ENCODE measurements around the gene WIPI1. TPM values are rescaled to one million over a fixed set of nuclear protein-coding genes. Genes with fewer than 3 reads are reported as not detected.
A peak's percentile ranks its signal among the peaks of the same experiment; 100 is the strongest.

The WIPI1 gene
- total and polyA plus RNA-seq, 2 of the 13 experiments (the other 11 are each of a cell fraction or from before 2014, with no cell fraction given) = 29.4 to 141 TPM

DNA sequence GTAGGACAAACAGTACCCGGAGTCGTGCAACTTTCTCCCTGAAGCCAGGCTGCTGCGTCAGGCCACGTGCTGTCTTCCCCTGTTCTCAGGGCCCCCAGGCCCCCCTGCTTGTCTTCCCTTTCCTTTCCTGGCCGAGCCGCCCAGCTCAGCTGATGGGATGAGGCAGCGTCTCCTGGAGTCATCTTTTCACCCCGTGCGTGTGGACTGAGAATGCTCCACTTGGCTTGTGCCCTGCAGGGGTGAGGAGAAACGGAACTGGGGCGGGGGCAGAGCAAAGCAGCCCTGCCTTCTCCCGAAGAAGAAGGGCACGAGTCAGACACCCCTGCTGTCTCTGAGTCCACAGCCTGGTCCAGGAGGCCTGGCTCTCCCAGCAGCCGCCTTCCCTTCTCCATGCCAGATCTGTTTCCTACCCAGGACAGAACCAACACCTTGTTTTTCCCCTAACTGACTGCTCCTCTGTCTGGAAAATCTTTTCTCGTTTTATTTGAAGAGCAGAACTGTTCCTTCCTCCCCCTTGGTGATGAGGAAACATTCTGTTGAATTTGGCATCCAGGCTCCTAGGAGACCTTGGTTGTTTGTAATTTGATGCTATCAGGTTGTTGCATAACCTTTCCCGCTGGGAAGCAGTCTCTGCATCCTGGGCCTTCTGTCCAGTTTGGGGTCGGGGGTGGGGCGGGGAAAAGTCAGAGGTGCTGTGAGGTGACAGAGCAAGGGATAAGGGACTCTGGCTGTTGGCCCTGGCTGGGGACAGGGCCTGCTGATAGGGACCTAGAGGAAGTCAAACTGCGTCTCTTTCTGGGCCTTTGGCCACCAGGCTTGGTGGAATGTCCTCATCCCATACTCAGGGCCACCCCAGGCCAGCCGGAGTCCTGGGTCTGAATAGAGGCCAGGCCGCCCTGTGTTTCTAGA, 78.8 kb downstream of the WIPI1 start (continued):
- TF ChIP-seq TGIF2 (CRISPR knock-in tag; IDR thresholded peaks at IDR 0.05) = peak; percentile 21; the same call in 1 of the 2 replicates
- TF ChIP-seq ZFP62 (CRISPR knock-in tag; IDR thresholded peaks at IDR 0.05) = no peak
- TF ChIP-seq ZNF564 (CRISPR knock-in tag; IDR thresholded peaks at IDR 0.05) = peak; percentile 87
- TF ChIP-seq CBX5 (CRISPR knock-in tag; IDR thresholded peaks at IDR 0.05; ENCODE audit: borderline replicate concordance) = peak; percentile 92; the same call in 1 of the 2 replicates
- peak; percentile 67; the same call in 1 of the 2 replicates for TF ChIP-seq ZNF773 (CRISPR knock-in tag; IDR thresholded peaks at IDR 0.05; ENCODE audit: borderline replicate concordance)
- TF ChIP-seq NCOA1 (CRISPR knock-in tag; IDR thresholded peaks at IDR 0.05) = peak; percentile 91; the same call in 1 of the 2 replicates
- TF ChIP-seq KDM6A (CRISPR knock-in tag; IDR thresholded peaks at IDR 0.05; ENCODE audit: low read depth) = peak; percentile 53
- TF ChIP-seq, protein P1, sequence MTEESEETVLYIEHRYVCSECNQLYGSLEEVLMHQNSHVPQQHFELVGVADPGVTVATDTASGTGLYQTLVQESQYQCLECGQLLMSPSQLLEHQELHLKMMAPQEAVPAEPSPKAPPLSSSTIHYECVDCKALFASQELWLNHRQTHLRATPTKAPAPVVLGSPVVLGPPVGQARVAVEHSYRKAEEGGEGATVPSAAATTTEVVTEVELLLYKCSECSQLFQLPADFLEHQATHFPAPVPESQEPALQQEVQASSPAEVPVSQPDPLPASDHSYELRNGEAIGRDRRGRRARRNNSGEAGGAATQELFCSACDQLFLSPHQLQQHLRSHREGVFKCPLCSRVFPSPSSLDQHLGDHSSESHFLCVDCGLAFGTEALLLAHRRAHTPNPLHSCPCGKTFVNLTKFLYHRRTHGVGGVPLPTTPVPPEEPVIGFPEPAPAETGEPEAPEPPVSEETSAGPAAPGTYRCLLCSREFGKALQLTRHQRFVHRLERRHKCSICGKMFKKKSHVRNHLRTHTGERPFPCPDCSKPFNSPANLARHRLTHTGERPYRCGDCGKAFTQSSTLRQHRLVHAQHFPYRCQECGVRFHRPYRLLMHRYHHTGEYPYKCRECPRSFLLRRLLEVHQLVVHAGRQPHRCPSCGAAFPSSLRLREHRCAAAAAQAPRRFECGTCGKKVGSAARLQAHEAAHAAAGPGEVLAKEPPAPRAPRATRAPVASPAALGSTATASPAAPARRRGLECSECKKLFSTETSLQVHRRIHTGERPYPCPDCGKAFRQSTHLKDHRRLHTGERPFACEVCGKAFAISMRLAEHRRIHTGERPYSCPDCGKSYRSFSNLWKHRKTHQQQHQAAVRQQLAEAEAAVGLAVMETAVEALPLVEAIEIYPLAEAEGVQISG (CRISPR knock-in tag; IDR thresholded peaks at IDR 0.05) = no peak; the same call in none of the 2 replicates
- TF ChIP-seq KLF9 (CRISPR knock-in tag; IDR thresholded peaks at IDR 0.05; ENCODE audit: low read depth) = peak; percentile 68
- TF ChIP-seq ZSCAN31 (CRISPR knock-in tag; IDR thresholded peaks at IDR 0.05; ENCODE audit: low read depth) = peak; percentile 92
- TF ChIP-seq HOXA3 (CRISPR knock-in tag; IDR thresholded peaks at IDR 0.05) = peak; percentile 40
- TF ChIP-seq, protein P2, sequence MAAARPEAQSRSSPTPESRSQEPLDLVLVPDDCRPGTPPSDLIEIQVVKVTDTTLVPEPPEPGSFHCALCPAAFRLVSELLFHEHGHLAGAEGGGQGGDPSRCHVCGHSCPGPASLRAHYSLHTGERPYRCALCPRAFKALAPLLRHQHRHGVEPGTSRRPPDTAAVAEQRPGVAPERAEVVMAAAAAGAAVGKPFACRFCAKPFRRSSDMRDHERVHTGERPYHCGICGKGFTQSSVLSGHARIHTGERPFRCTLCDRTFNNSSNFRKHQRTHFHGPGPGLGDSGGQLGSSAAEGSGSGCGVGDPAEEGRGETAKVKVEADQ (CRISPR knock-in tag; IDR thresholded peaks at IDR 0.05; ENCODE audit: borderline replicate concordance) = no peak
- TF ChIP-seq, protein P3, sequence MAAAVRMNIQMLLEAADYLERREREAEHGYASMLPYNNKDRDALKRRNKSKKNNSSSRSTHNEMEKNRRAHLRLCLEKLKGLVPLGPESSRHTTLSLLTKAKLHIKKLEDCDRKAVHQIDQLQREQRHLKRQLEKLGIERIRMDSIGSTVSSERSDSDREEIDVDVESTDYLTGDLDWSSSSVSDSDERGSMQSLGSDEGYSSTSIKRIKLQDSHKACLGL (CRISPR knock-in tag; IDR thresholded peaks at IDR 0.05) = peak; percentile 79
- TF ChIP-seq, protein P4, sequence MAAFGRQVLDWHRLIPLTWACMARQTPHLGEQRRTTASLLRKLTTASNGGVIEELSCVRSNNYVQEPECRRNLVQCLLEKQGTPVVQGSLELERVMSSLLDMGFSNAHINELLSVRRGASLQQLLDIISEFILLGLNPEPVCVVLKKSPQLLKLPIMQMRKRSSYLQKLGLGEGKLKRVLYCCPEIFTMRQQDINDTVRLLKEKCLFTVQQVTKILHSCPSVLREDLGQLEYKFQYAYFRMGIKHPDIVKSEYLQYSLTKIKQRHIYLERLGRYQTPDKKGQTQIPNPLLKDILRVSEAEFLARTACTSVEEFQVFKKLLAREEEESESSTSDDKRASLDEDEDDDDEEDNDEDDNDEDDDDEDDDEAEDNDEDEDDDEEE (CRISPR knock-in tag; IDR thresholded peaks at IDR 0.05) = peak; percentile 52; the same call in 1 of the 2 replicates
- peak; percentile 96 for TF ChIP-seq ERF (CRISPR knock-in tag; IDR thresholded peaks at IDR 0.05)
- TF ChIP-seq FOXK1 (CRISPR knock-in tag; IDR thresholded peaks at IDR 0.05; ENCODE audit: borderline replicate concordance, low read depth) = peak; percentile 85; the same call in 1 of the 2 replicates
- TF ChIP-seq EEA1 (CRISPR knock-in tag; IDR thresholded peaks at IDR 0.05; ENCODE audit: borderline replicate concordance) = no peak; the same call in 1 of the 2 replicates
- TF ChIP-seq YEATS4 (CRISPR knock-in tag; IDR thresholded peaks at IDR 0.05; ENCODE audit: borderline replicate concordance) = peak; percentile 91
- peak; percentile 16 for TF ChIP-seq RAD21 (CRISPR knock-in tag; IDR thresholded peaks at IDR 0.05)
- TF ChIP-seq TEAD3 (CRISPR knock-in tag; optimal IDR thresholded peaks at IDR 0.05; ENCODE audit: borderline replicate concordance) = peak; percentile 80
- TF ChIP-seq ZNF230 (CRISPR knock-in tag; IDR thresholded peaks at IDR 0.05) = peak; percentile 91; the same call in 1 of the 2 replicates
- TF ChIP-seq ZNF607 (CRISPR knock-in tag; IDR thresholded peaks at IDR 0.05; ENCODE audit: borderline replicate concordance) = peak; percentile 87; the same call in 1 of the 2 replicates
- TF ChIP-seq ZNF34 (CRISPR knock-in tag; IDR thresholded peaks at IDR 0.05; ENCODE audit: borderline replicate concordance) = peak; percentile 91
- peak; percentile 88 for TF ChIP-seq TBX2 (CRISPR knock-in tag; IDR thresholded peaks at IDR 0.05; ENCODE audit: borderline replicate concordance)
- TF ChIP-seq ZKSCAN5 (CRISPR knock-in tag; IDR thresholded peaks at IDR 0.05) = 0 out of 2 replicates have a peak, but pooled peaks have one; percentile 35

Data from HepG2 (cell line).